22Rv1 (cell line): ENCODE measurements around the gene HTR3B.

Experiments
- H3K27ac ChIP-seq: fragments of 450-650 bp; 2 replicates; pipeline ENCODE4 v1.5.1; 2017
- CTCF ChIP-seq: fragments of 450-650 bp; IDR thresholded peaks from 2 replicates; pipeline ENCODE4 v1.5.1; 2017; ENCODE audit warnings: mild to moderate bottlenecking
- ZFX ChIP-seq: fragments of 450-650 bp; IDR thresholded peaks from 2 replicates; pipeline ENCODE4 v1.6.1; 2017; ENCODE audit warnings: antibody characterized with exemption, borderline replicate concordance

Gene HTR3B

GRCh38 chr11:113904379-113905101 lies at the start of gene HTR3B:
Gene HTR3B (plus strand): TSS chr11:113904796. CDS start chr11:113904934, 138 bp downstream.
- no peak within 1 kb of the TSS for H3K27ac ChIP-seq
- no peak for TF ChIP-seq ZFX
- no peak for TF ChIP-seq CTCF

- TF ChIP-seq CTCF (no peak), ZFX (no peak)
- no peak overlapping the region for H3K27ac ChIP-seq
Observed at GRCh38 chr11:113855803-113856202, 48.8 kb upstream of the HTR3B start.

DNA sequence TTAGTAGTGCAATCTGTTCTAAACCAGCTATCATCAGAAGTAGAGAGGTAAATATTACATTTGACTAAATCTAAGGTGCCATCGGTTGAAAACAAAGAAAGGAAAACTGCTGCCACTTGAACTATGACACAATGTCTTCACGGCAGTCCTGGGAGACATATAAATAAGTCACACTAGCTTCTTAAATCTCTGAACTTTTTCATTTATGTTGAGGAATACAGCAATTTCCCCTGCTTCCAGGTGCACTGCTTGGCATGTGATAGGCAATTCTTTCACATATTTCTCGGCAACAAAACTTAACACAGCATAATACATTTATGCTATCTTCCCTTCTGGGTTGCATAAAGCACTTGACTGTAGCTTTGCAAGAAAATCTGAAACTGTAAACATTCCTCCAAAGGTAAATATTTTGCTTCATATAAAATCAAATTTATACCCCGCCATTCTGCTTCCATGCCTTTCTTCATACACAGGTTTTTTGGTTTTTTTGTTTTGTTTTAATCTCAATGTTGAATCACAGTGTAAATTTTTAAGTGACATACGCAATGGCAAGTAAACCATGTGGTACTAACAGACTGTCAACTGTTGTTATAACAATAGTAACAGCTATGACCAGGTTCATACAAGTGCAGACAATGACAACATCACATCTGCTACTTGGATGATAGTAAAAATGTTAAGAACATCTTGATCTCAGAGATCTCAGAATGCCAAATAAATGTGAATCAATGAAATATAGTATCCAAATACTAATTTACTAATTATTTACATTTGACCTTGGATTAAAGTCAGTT lies 47.4 kb upstream of the HTR3B start:
- no peak for TF ChIP-seq CTCF
- no peak for TF ChIP-seq ZFX
- H3K27ac ChIP-seq = no peak overlapping the region

- peak overlapping the region; percentile 3; the same call in 1 of the 2 replicates for H3K27ac ChIP-seq
- TF ChIP-seq CTCF = no peak
- no peak for TF ChIP-seq ZFX
Observed at GRCh38 chr11:113859665-113860064, 44.9 kb upstream of the HTR3B start.

DNA sequence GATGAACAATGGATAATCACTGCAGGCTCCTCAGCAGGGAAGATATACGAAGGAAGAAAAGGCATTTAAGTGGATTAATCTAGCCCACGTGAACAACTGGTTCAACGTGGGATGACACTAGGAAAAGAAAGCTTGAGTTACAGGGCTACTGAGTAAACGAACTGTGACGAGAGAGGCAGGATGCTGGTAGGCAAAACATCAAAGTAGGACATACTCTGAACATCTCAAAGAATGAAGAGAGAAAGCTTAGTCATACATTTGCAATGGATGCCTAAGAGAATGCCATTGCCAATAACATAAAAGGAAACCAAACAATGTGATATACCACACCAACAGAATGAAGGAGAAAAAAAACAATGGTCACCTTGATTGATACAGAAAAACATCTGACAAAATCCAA lies 42.2 kb upstream of the HTR3B start:
- no peak overlapping the region for H3K27ac ChIP-seq
- TF ChIP-seq CTCF (no peak), ZFX (no peak)

DNA sequence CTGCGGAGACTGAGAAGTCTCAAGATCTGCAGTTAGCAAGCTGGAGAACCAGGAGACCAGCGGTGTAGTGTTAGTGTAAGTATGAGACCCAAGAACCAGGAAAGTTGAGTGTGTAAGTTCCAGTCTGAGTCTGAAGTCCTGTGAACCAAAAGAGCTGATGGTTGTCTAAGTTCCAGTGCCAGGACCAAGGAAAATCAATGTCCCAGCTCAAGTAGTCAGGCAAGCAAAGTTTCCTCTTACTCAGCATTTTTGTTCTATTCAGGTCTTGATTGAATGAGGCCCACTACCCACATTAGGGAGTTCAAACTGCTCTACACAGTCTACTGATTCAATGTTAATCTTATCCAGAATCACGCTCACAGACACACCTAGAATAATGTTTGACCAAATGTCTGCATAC lies 40.2 kb upstream of the HTR3B start:
- H3K27ac ChIP-seq = no peak overlapping the region
- no peak for TF ChIP-seq ZFX
- TF ChIP-seq CTCF = no peak

- TF ChIP-seq ZFX (no peak), CTCF (no peak)
- no peak overlapping the region for H3K27ac ChIP-seq
Observed at GRCh38 chr11:113865873-113866272, 38.7 kb upstream of the HTR3B start.
